HepG2 (cell line): ENCODE measurements around the gene CAPN8.

Source experiments
- CHD4 ChIP-seq: fragments of 200-600 bp; sonication (generic); IDR thresholded peaks from 2 replicates; pipeline ENCODE4 v1.7.0; 2017; ENCODE audit warnings: mild to moderate bottlenecking, low read length, borderline replicate concordance
- GTF2F1 ChIP-seq: fragments of 150-350 bp; IDR thresholded peaks from 2 replicates; pipeline ENCODE4 v1.6.1; 2014; ENCODE audit warnings: low read length
- KAT8 ChIP-seq: IDR thresholded peaks from 2 replicates; pipeline ENCODE4 v1.6.1; 2016; ENCODE audit warnings: missing genetic modification reagents, missing compliant biosample characterization
- NFRKB ChIP-seq: fragments of 450-650 bp; IDR thresholded peaks from 2 replicates; pipeline ENCODE4 v1.6.1; 2017
- ZNF263 ChIP-seq: sonication (generic); formaldehyde crosslinking; IDR thresholded peaks from 2 replicates; pipeline ENCODE4 v1.4.0; 2020; ENCODE audit warnings: missing genetic modification reagents
- ZNF543 ChIP-seq: sonication (generic); formaldehyde crosslinking; IDR thresholded peaks from 2 replicates; pipeline ENCODE4 v1.4.0; 2020; ENCODE audit warnings: mild to moderate bottlenecking, missing genetic modification reagents

- TF ChIP-seq KAT8 (CRISPR knock-in tag) (no peak), NFRKB (no peak), ZNF543 (CRISPR knock-in tag) (no peak), ZNF263 (CRISPR knock-in tag) (no peak), GTF2F1 (no peak), CHD4 (no peak)
These were observed 55.5 kb downstream of the CAPN8 start for GRCh38 chr1:223609977-223610376.
